Raji (cell line): ENCODE results near the gene PGAP1.

Experiments used
- POLR2A ChIP-seq: IDR thresholded peaks from 2 replicates; pipeline ENCODE4 v1.6.1; 2011; ENCODE audit warnings: low read depth, low read length, control low read depth; ENCODE audit not compliant: insufficient read depth

The PGAP1 gene

GRCh38 chr2:196959281-196959680 is 32.8 kb upstream of the PGAP1 start:
- no peak for TF ChIP-seq POLR2A

- no peak for TF ChIP-seq POLR2A
Observed at GRCh38 chr2:196957881-196958525, 31.5 kb upstream of the PGAP1 start.

- TF ChIP-seq POLR2A = no peak
Observed at GRCh38 chr2:196957442-196957841, 30.9 kb upstream of the PGAP1 start.

GRCh38 chr2:196956069-196956468 is 29.6 kb upstream of the PGAP1 start:
- no peak for TF ChIP-seq POLR2A

- no peak for TF ChIP-seq POLR2A
Observed at GRCh38 chr2:196955036-196955435, 28.5 kb upstream of the PGAP1 start.

GRCh38 chr2:196954001-196954400 is 27.5 kb upstream of the PGAP1 start:
- TF ChIP-seq POLR2A = no peak

- no peak for TF ChIP-seq POLR2A
Observed at GRCh38 chr2:196952936-196953335, 26.4 kb upstream of the PGAP1 start.

GRCh38 chr2:196951973-196952372 is 25.5 kb upstream of the PGAP1 start:
- TF ChIP-seq POLR2A = no peak

GRCh38 chr2:196949116-196949515 is 22.6 kb upstream of the PGAP1 start:
- no peak for TF ChIP-seq POLR2A

- TF ChIP-seq POLR2A = no peak
Observed at GRCh38 chr2:196944570-196944969, 18.1 kb upstream of the PGAP1 start.

- no peak for TF ChIP-seq POLR2A
Observed at GRCh38 chr2:196941398-196942078, 15.0 kb upstream of the PGAP1 start.

- no peak for TF ChIP-seq POLR2A
Observed at GRCh38 chr2:196939371-196939770, 12.9 kb upstream of the PGAP1 start.

- TF ChIP-seq POLR2A = no peak
Observed at GRCh38 chr2:196935432-196935831, 8.9 kb upstream of the PGAP1 start.

- TF ChIP-seq POLR2A = no peak
Observed at GRCh38 chr2:196934672-196935071, 8.2 kb upstream of the PGAP1 start.

GRCh38 chr2:196931555-196931954 is 5.0 kb upstream of the PGAP1 start:
- TF ChIP-seq POLR2A = no peak

- no peak for TF ChIP-seq POLR2A
Observed at GRCh38 chr2:196927376-196928225, 1.1 kb upstream of the PGAP1 start.
